Posterior cingulate gyrus (tissue), 11 donors: Measurements from ENCODE around the gene FANCM.
A peak's percentile ranks its signal among the peaks of the same experiment; 100 is the strongest.

ENCODE experiments used
- DNase-seq, 10 donors: peaks; one replicate each; pipeline versions ENCODE4 v3.0.0 to v3.0.0-alpha.2; 2020 to 2021; ENCODE audit warnings: mixed read lengths in 3 of 10
- intact Hi-C: fragments of 100-400 bp; cut with DNase I; formaldehyde crosslinking; loops from one replicate; pipeline ENCODE4 v1.15.1; 2023

Gene FANCM

GRCh38 chr14:45135659-45136395 is at the start of gene FANCM:
FANCM (plus strand) TSS chr14:45135930; CDS start chr14:45136032, 102 bp downstream.
- intact Hi-C loops: loop anchor here (2.0 to 10.0 kb wide), 2 partner anchors 51 to 119 kb away; partner anchors contain the start of genes MIS18BP1 and PRPF39
- DNase-seq: peak; percentile 75 to 97 (median 88)

DNA sequence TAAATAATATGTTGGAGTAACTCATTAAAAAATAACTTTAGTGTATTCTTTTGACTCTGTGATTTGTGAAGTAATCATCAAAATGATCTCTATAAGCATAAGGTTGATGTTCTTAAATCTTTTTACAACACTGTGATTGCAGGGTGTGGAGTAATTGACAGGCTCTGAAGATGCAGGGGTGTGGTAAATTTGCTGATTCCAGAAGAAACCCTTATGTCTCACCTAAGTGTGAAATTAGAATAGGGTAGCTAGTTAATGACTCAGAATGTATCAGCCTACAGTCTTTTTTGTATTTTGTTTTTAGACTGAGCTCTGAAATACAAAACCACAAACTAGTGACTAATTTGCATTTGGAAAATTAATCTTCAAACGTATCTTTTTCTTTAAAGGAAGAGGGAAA is 45.9 kb upstream of the FANCM start:
- DNase-seq: no peak
- intact Hi-C loops: no loop called here

GRCh38 chr14:45091710-45092109 is 44.0 kb upstream of the FANCM start:
- intact Hi-C loops: no loop called here
- DNase-seq: no peak

DNA sequence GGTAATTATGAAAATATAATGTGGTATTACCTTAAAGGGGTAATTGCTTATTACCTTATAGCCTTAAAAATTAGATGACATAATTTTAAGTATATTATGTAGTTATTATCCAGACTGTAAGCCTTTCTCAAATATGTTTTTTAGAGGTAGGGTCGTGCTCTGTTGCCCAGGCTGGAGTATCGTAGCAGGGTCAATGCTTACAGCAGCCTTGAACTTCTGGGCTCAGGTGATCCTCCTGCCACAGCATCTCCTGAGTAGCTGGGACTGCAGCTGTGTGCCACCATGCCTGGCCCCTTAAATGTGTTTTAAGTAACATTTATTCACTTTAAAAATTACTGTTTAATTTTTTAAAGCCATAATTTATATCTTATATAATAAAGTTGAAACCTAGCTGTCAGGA is 41.5 kb upstream of the FANCM start:
- intact Hi-C loops: no loop called here
- no peak for DNase-seq

- no peak for DNase-seq
- intact Hi-C loops: no loop called here
These were observed 40.6 kb upstream of the FANCM start for GRCh38 chr14:45095143-45095542.

- intact Hi-C loops: no loop called here
- no peak for DNase-seq
These were observed 39.5 kb upstream of the FANCM start for GRCh38 chr14:45096218-45096617.

GRCh38 chr14:45103806-45104205 is 31.9 kb upstream of the FANCM start:
- intact Hi-C loops: no loop called here
- no peak for DNase-seq

GRCh38 chr14:45104561-45104960 is 31.2 kb upstream of the FANCM start:
- DNase-seq: no peak
- intact Hi-C loops: no loop called here

GRCh38 chr14:45112896-45113781 is 22.6 kb upstream of the FANCM start:
- intact Hi-C loops: no loop called here

GRCh38 chr14:45114327-45114726 is 21.4 kb upstream of the FANCM start:
- intact Hi-C loops: no loop called here
- DNase-seq: no peak

More at GRCh38 chr14:45112896-45113781, 22.6 kb upstream of the FANCM start:
- no peak for DNase-seq

DNA sequence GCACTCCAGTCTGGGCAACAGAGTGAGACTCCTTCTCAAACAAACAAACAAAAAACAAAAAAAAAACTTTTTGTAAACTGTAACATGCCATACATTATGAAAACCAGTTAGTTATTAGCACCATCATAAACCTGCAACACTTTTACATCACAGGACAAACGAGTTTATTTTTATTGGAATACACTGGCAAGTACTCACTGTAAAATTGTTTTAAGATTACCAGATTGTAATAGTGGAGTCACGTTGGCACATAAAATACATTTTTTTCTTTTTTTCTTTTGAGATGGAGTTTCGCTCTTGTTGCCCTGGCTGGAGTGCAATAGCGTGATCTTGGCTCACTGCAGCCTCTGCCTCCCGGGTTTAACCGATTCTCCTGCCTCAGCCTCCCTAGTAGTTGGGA is 17.1 kb upstream of the FANCM start:
- no peak for DNase-seq
- intact Hi-C loops: no loop called here

DNA sequence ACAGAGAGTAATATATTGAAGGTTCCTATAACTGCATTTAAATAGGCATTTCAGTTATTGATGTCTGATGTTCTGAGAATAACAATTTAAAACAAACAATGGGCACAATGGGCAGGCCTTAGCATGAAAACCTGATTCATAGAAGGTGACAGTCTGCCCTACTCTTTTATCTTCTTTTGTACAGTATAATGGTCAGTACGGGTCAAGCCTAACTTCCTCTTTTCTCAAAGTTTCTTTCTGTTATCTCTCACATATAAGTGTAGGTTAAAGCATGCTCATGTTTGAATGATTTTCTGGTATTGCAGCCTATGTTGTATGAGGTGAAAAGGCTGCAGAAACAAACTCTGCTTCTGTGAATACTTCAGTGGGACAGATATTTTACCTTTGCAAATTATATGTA is 15.6 kb upstream of the FANCM start:
- intact Hi-C loops: no loop called here
- no peak for DNase-seq

DNA sequence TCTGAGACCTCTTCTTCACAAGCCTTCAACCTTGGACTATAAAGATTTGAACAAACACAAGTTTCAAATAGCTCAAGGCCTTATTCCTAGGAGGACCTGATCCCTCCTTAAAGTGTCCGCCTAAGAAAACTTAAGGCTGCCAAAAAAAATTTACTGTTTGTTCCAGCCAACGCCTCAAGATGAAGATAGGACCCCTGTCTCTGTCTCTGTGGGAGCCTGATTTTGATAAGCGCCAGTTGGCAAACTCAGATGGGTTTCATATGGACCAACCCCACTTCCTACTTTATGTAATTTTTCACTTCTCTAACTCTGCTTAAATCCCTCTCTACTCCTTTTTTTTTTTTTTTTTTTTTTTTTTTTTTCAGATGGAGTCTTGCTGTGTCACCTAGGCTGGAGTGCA is 12.5 kb upstream of the FANCM start:
- intact Hi-C loops: no loop called here

GRCh38 chr14:45125754-45126153 is 10.0 kb upstream of the FANCM start:
- intact Hi-C loops: no loop called here
- DNase-seq: no peak

More for the DNA sequence above, 12.5 kb upstream of the FANCM start:
- no peak for DNase-seq

DNA sequence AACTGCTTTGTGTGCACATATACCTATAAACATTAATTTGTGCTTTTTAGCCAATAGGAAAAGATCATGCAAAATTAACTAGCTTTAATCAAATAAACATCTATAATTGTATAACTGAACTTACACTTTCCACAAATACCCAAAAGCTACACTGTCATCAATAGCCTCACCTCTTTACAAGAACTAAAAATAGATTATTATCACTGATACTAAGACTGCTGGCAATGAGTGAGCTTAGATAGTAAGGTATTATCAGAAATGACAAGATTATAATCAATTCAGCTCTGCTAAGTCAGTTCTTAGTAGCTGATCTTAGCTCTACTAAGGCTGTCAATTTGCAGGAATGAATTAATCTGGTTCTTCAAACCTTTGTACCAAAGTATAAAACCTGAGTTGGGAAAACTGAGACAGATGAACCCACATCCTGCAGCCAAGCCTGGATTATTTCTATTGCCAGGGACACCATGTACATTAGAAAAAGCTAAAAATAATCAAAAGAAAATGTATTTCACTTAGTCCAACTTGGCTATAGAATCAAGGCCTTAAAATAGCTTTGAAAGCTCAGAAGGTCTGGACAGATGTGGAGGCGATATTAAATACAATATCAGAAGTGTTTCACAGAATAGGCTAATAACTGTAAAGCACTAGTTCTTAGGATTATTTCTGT is 6.6 kb upstream of the FANCM start:
- no peak for DNase-seq
- intact Hi-C loops: no loop called here

- intact Hi-C loops: loop anchor here (1.0 to 10.0 kb wide), 5 partner anchors 49 to 236 kb away; partner anchors contain the start of genes MIS18BP1, PRPF39 and TOGARAM1
- no peak for DNase-seq
These were observed 2.1 kb upstream of the FANCM start for GRCh38 chr14:45133683-45134050.

- DNase-seq: peak; percentile 94 to 99 (median 96)
- intact Hi-C loops: loop anchor here (1.0 to 10.0 kb wide), 5 partner anchors 50 to 237 kb away; partner anchors contain the start of genes MIS18BP1, PRPF39 and TOGARAM1
These were observed 1.4 kb upstream of the FANCM start, which contains the start of gene FKBP3 for GRCh38 chr14:45134051-45134958. FKBP3 (minus strand) TSS chr14:45134481; CDS start chr14:45134456, 25 bp downstream.

DNA sequence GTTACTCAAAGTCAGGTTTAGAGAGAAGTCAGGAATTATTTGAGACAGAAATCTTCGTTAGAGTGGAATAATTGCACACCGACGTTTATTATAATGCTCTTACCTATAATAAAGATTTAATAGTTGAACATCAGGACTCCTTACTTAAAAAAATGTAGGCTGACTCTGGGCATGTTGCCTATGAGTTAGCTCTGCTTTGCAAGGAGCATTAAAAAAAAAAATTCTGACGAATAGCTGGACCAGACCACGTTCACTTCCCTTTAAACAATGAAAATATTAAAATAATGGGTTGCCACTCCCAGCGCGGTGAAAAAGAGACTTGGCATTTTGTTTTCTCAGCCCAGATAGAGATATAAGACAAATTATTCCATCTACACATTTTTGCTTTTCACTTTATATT is 574 bp upstream of the FANCM start:
- intact Hi-C loops: loop anchor here (2.0 to 10.0 kb wide), 2 partner anchors 50 to 120 kb away; partner anchors contain the start of genes MIS18BP1 and PRPF39
- no peak for DNase-seq

GRCh38 chr14:45136399-45136798 is 669 bp downstream of the FANCM start:
- intact Hi-C loops: loop anchor here (10.0 kb wide), 1 partner anchor 118 kb away; the partner anchor contains the start of gene MIS18BP1
- no peak for DNase-seq
